Measurements from ENCODE around the gene NHLH1.

GRCh38 chr1:160401487-160401805 is 34.6 kb downstream of the NHLH1 start:
- TF ChIP-seq, protein P1, sequence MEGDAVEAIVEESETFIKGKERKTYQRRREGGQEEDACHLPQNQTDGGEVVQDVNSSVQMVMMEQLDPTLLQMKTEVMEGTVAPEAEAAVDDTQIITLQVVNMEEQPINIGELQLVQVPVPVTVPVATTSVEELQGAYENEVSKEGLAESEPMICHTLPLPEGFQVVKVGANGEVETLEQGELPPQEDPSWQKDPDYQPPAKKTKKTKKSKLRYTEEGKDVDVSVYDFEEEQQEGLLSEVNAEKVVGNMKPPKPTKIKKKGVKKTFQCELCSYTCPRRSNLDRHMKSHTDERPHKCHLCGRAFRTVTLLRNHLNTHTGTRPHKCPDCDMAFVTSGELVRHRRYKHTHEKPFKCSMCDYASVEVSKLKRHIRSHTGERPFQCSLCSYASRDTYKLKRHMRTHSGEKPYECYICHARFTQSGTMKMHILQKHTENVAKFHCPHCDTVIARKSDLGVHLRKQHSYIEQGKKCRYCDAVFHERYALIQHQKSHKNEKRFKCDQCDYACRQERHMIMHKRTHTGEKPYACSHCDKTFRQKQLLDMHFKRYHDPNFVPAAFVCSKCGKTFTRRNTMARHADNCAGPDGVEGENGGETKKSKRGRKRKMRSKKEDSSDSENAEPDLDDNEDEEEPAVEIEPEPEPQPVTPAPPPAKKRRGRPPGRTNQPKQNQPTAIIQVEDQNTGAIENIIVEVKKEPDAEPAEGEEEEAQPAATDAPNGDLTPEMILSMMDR (IDR thresholded peaks at IDR 0.05 in 2 of 3, conservative IDR thresholded peaks at IDR 0.05 in 1 of 3; ENCODE audit: control insufficient read depth in 2 of 3, extremely low read depth in 1 of 3, insufficient read depth in 1 of 3, low read depth in 3 of 3, low read length in 3 of 3): no peak
- TF ChIP-seq FOXK2 (IDR thresholded peaks at IDR 0.05) (no peak), TCF7 (IDR thresholded peaks at IDR 0.05; ENCODE audit: borderline replicate concordance) (no peak), REST (IDR thresholded peaks at IDR 0.05; ENCODE audit: low read depth, low read length) (no peak), CREB1 (IDR thresholded peaks at IDR 0.05; ENCODE audit: low read depth) (no peak), BHLHE40 (IDR thresholded peaks at IDR 0.05; ENCODE audit: borderline replicate concordance in 1 of 2, low read depth in 2 of 2, low read length in 1 of 2) (no peak), ZBTB40 (IDR thresholded peaks at IDR 0.05; ENCODE audit: borderline replicate concordance) (no peak)
